WI38 (cell line): ENCODE measurements around the gene EDEM3.
A peak's percentile ranks its signal among the peaks of the same experiment; 100 is the strongest.

Experiments
- H3K4me3 ChIP-seq: 2 replicates; pipeline ENCODE4 v1.5.1; 2011; ENCODE audit warnings: low read depth, mild to moderate bottlenecking, control low read depth, low read length
- CTCF ChIP-seq: IDR thresholded peaks from 2 replicates; pipeline ENCODE4 v1.5.1; 2012; ENCODE audit warnings: low read depth, mild to moderate bottlenecking, control low read depth, low read length

Gene EDEM3

GRCh38 chr1:184672013-184672726 is 82.5 kb downstream of the EDEM3 start:
- TF ChIP-seq CTCF, result no peak

GRCh38 chr1:184669391-184669790 is 85.3 kb downstream of the EDEM3 start:
- no peak overlapping the region for H3K4me3 ChIP-seq
- TF ChIP-seq CTCF, result no peak

More at GRCh38 chr1:184672013-184672726, 82.5 kb downstream of the EDEM3 start:
- H3K4me3 ChIP-seq, result no peak overlapping the region

GRCh38 chr1:184665360-184665759 is 89.3 kb downstream of the EDEM3 start:
- no peak overlapping the region for H3K4me3 ChIP-seq
- TF ChIP-seq CTCF, result no peak

GRCh38 chr1:184664661-184665060 is 90.0 kb downstream of the EDEM3 start:
- no peak for TF ChIP-seq CTCF
- H3K4me3 ChIP-seq, result no peak overlapping the region

GRCh38 chr1:184664042-184664660 is 90.5 kb downstream of the EDEM3 start:
- peak overlapping the region; percentile 23; the same call in 1 of the 2 replicates for H3K4me3 ChIP-seq
- TF ChIP-seq CTCF, result peak; percentile 92

- no peak overlapping the region for H3K4me3 ChIP-seq
- no peak for TF ChIP-seq CTCF
Measured at GRCh38 chr1:184661801-184662200, 92.9 kb downstream of the EDEM3 start.

- TF ChIP-seq CTCF, result no peak
- H3K4me3 ChIP-seq, result no peak overlapping the region
Measured at GRCh38 chr1:184660462-184661191, 94.0 kb downstream of the EDEM3 start.
